GM18507 (cell line): ENCODE measurements around the gene VCAN.

Source experiments
- DNase-seq: peaks from one replicate; pipeline ENCODE4 v3.0.0; 2011; ENCODE audit warnings: low read depth; ENCODE audit not compliant: insufficient read length; ENCODE audit errors: extremely low spot score
- FAIRE-seq: peaks from 2 replicates; lab custom pipeline; 2011; peaks lifted over from hg19 to GRCh38; lab: Jason Lieb, UNC

Gene VCAN

DNA sequence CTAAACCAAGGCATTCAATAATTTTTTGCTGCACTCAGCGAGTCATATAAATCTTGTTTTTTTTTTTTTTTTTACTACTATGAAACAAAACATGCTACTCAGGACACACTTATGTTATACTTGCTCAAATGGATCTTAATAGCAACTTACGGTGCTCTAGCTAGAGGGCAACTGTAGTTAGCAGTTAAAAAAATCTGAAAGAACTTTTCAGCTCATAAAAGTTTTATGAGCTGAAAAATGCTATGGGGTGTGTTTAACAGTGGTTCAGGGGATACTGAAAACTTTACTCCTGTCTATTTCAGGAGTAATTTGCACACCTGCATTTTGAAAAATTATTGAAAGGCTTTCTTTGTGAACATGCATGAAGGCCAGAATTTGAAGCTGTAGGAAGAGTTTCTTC, 53.4 kb downstream of the VCAN start:
- DNase-seq = no peak
- no peak for FAIRE-seq

DNA sequence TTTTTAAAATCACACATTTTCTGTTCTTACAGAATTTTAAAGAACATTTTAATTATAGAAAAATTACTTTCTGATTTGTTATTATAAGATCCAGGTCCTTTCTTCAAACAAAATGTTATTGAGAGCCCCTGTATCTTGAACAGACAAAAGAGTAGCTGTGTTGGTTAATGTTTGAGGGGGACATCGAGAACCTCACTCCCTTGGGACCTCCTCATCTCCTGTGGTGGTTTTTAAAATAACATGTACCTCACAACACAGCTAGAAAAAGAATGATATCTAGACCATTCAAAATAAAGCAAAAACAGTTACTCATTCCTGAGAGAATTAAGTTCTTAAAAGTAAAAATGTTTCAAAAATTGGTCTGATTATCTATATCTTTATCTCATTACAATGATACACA, 54.7 kb downstream of the VCAN start:
- FAIRE-seq (no peak), DNase-seq (no peak)

- FAIRE-seq = no peak
- no peak for DNase-seq
Observed at GRCh38 chr5:83527221-83527620, 55.7 kb downstream of the VCAN start.

- FAIRE-seq = no peak
- no peak for DNase-seq
Observed at GRCh38 chr5:83527722-83528438, 56.3 kb downstream of the VCAN start.

- DNase-seq = no peak
- no peak for FAIRE-seq
Observed at GRCh38 chr5:83528439-83528769, 56.9 kb downstream of the VCAN start.

DNA sequence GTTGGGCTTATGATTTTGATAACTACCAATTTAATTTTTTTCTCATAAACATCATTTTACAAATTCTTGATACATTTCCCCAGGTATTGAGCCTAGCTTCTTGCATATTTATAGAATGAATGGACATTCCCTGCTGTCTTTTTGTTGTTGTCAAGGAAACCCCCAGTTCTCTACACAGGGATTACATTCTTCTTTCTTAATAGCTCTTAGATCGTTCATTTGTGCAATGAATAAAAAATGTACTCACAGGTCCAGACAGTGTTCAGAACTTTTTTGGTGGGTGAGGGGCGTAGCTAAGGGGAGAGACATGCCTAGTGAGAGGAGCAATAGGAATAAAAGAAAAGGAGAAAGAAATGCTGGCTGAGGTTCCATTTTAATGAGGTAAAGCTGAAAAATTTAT, 58.6 kb downstream of the VCAN start:
- no peak for DNase-seq
- FAIRE-seq = no peak

GRCh38 chr5:83531661-83532060, 60.1 kb downstream of the VCAN start:
- FAIRE-seq = no peak
- no peak for DNase-seq

- FAIRE-seq (peak; percentile 64), DNase-seq (no peak)
Observed at GRCh38 chr5:83538786-83539462, 67.4 kb downstream of the VCAN start.

DNA sequence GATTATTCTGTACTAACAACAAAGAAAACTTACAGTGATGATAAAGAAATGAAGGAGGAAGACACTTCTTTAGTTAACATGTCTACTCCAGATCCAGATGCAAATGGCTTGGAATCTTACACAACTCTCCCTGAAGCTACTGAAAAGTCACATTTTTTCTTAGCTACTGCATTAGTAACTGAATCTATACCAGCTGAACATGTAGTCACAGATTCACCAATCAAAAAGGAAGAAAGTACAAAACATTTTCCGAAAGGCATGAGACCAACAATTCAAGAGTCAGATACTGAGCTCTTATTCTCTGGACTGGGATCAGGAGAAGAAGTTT, 67.9 kb downstream of the VCAN start:
- no peak for DNase-seq
- FAIRE-seq = no peak

DNA sequence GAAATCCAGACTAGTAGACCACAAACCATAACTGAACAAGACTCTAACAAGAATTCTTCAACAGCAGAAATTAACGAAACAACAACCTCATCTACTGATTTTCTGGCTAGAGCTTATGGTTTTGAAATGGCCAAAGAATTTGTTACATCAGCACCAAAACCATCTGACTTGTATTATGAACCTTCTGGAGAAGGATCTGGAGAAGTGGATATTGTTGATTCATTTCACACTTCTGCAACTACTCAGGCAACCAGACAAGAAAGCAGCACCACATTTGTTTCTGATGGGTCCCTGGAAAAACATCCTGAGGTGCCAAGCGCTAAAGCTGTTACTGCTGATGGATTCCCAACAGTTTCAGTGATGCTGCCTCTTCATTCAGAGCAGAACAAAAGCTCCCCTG, 68.6 kb downstream of the VCAN start:
- no peak for DNase-seq
- no peak for FAIRE-seq

DNA sequence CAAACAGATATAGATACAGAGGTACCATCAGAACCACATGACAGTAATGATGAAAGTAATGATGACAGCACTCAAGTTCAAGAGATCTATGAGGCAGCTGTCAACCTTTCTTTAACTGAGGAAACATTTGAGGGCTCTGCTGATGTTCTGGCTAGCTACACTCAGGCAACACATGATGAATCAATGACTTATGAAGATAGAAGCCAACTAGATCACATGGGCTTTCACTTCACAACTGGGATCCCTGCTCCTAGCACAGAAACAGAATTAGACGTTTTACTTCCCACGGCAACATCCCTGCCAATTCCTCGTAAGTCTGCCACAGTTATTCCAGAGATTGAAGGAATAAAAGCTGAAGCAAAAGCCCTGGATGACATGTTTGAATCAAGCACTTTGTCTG, 69.2 kb downstream of the VCAN start:
- no peak for FAIRE-seq
- DNase-seq = no peak

GRCh38 chr5:83542839-83543238, 71.3 kb downstream of the VCAN start:
- DNase-seq = no peak

DNA sequence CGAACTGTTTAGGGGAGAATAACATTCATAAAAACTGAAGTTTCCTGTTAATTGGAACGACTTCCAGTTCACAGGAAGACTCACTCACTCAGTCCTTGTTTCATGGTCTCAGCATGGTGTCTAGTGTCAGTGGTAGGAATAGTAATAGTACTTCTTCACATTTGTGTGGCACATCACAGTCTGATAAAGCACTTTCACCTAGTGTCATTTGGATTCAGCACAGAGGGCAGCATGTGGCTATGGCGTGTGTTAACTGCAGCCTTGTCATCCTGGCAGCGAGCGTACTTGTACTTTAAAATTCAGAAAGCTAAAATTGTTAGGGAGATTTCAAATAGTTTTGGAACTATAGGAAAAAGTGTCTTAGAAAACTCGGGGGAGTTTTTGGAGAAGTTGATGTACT, 72.4 kb downstream of the VCAN start:
- FAIRE-seq = no peak
- no peak for DNase-seq

More at GRCh38 chr5:83542839-83543238, 71.3 kb downstream of the VCAN start:
- no peak for FAIRE-seq

- no peak for FAIRE-seq
- DNase-seq = no peak
Observed at GRCh38 chr5:83547161-83547560, 75.6 kb downstream of the VCAN start.

DNA sequence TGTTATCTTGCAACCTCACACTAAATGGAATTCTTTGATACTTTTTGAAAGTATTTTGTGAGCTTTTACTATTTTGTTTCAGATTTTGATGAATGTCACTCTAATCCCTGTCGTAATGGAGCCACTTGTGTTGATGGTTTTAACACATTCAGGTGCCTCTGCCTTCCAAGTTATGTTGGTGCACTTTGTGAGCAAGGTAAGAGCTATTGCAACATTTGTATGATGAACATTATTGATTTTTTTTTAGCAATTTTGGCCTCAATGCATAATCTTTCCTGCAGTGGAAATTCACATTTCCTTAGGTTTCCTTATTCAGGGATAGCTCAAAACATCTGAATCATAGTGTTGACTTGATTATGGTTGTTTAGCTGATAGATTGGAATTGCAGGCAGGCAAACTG, 76.3 kb downstream of the VCAN start:
- DNase-seq = no peak
- FAIRE-seq = no peak

GRCh38 chr5:83548581-83548980, 77.0 kb downstream of the VCAN start:
- no peak for DNase-seq
- no peak for FAIRE-seq

GRCh38 chr5:83549076-83549475, 77.5 kb downstream of the VCAN start:
- FAIRE-seq (no peak), DNase-seq (no peak)

- FAIRE-seq (no peak), DNase-seq (no peak)
Observed at GRCh38 chr5:83549674-83550073, 78.1 kb downstream of the VCAN start.

DNA sequence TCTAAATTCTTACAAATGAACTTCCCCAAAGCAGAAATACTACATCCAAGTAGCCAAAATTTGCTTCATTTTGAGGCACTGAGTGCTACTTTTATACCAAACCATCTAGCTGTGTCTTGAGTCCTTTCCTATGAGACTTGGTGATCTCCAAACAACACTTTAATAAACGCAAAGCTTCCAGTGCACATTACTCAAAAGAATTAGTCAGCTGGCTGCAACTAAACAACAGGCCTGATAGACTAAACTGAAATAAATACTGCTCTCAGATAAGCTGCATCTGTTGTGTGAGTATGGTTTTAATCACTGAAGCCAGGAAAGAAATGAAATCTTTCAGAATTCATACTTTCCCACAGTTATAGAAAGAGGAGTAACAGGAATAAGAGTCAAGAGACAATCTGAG, 80.3 kb downstream of the VCAN start:
- FAIRE-seq (no peak), DNase-seq (no peak)

DNA sequence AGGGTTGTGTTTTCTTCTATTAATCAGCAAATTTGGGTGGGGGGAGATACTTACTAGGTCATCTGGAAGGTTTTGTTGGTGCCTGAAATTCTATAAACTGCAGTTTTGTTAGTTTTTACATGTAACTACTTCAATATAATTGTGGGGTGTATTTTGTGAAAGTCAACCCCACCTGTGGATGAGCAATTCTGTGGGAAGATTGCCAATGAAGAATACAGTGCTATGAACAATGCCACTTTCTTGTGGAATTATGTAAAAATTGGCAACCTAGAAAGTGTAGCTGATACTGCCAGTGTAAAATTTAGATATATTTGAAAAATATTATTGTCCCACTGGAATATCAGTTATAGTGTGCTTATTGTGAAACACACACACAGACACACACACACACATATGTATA, 80.7 kb downstream of the VCAN start:
- no peak for DNase-seq
- no peak for FAIRE-seq

DNA sequence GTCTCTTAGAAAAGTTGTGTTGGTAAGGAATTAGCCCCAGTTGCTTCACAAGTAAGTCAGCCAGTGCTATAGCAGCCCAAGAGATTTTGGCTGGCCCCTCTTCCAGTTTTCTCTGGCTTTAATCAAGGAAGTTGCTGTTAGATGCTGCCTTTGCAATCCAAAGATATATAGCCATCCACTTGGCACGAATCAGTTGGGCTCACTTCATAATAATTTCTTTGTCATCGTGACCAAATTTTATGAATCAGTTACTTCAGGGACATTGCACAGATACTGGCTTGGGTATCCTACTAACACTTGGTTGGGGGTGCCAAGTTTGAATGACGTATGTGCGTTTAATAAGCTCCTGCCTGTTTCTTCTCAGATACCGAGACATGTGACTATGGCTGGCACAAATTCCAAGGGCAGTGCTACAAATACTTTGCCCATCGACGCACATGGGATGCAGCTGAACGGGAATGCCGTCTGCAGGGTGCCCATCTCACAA, 81.5 kb downstream of the VCAN start:
- DNase-seq = no peak

GRCh38 chr5:83554133-83554532, 82.6 kb downstream of the VCAN start:
- DNase-seq (no peak), FAIRE-seq (no peak)

More for the DNA sequence above, 81.5 kb downstream of the VCAN start:
- no peak for FAIRE-seq
